ENCODE measurements around the gene CDC14C.

Gene CDC14C

DNA sequence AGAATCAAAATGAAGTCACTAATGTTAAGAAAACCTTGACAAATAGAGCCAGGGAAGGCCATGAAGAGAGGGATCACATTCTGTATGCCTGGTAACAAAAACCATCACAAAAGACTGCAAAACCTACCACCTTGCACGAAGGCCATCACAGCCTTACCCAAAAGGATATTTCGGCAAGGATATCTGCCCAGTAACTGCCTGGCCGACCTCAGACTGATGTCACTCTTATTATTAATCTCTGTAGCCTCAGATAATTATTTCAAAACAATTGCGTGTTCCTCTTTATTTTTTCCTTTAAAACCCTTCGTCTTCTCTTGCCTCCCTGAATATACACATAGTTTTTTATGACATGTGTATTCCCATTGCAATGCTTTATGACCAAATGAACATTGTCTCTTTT lies 52.5 kb downstream of the CDC14C start:
- DNase-seq: no peak

All from NCI-H2171 (cell line).